HG03175 (cell line): ENCODE measurements around the gene CELF4.
"Not testable (repeated sequence)": the region's sequence is repeated elsewhere in the genome, so short reads cannot be mapped to it uniquely, and the experiment has no call there.

Source experiments
- ATAC-seq: cut with Tn5 transposase; IDR thresholded peaks from one replicate; pipeline ENCODE4 v1.9.1; 2021; ENCODE audit warnings: mild to moderate bottlenecking, moderate library complexity; ENCODE audit not compliant: unreplicated experiment

The CELF4 gene

GRCh38 chr18:37375181-37375580 lies 190.4 kb downstream of the CELF4 start:
- no peak for ATAC-seq

GRCh38 chr18:37368110-37368954 lies 197.3 kb downstream of the CELF4 start:
- ATAC-seq: no peak

GRCh38 chr18:37364237-37364636 lies 201.4 kb downstream of the CELF4 start:
- ATAC-seq: no peak

- no peak for ATAC-seq
These were observed 203.3 kb downstream of the CELF4 start for GRCh38 chr18:37362158-37362890.

- ATAC-seq: no peak
These were observed 204.1 kb downstream of the CELF4 start for GRCh38 chr18:37361335-37362157.

DNA sequence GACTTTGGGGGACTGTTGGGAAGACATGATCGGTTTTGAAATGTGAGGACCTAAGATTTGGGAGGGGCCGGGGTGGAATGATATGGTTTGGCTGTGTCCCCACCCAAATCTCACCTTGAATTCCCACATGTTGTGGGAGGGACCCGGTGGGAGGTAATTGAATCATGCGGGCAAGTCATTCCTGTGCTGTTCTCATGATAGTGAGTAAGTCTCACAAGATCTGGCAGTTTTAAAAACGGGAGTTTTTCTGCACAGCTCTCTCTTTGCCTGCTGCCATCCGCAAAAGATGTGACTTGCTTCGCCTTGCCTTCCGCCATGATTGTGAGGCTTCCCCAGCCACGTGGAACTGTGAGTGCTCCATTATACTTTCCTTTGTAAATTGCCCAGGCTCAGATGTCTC lies 207.5 kb downstream of the CELF4 start:
- ATAC-seq: not testable (repeated sequence)

DNA sequence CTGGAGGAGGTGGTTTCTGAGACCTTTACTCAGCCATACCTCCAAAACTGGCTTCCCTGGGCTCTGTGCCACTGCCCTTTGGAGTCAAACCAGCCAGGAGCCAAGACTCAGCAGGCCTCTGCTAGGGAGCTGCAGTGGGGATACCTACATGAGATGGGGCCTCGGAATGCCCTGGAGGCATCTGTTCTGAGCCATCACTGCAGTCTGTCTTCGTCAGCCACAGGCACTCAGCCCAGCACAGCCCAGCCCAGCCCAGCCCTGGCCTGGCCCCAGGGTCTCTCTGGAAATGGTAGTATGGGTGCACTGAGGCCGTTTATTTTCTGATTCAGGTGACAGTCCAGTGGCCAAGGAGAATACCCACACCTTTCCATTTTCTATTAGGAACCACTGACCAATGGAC lies 209.8 kb downstream of the CELF4 start:
- ATAC-seq: no peak

DNA sequence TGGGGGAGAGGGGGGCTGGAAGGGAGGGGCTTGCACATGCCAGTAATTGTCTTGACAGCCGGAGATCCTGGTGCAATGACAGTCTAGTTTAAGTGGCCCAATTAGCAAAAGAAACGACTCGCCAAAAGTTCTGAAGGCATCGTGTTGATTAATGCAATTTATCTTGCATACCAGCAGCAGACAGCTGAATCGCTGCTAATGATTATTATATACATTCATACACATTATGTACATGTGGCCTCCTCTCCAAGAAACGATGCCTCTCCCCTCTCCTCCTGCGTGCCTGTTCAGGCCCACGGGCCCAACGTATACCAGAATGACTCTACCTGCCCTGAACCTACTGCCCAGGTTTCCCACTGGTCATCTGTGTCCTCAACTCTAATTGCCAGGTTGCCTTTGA lies 214.5 kb downstream of the CELF4 start:
- no peak for ATAC-seq

DNA sequence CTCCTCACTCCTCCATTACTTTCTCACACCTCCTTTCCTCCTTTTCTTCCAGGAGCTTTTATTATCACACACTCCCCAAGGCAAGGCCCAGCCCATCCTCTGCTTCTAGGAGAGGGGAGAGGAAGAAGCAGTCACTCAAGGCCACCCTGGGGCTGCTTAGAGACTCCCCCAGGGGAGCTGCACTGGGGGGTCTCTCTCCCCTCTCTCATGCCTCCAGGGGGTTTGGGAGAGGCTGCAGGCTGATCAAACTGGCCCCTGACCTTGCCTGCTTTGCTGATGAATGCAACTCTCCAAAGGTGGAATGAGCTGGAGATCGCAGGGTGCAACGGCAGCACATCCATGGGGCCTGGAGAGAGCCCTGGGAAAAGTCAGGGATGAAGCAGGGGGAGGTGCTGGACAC lies 216.9 kb downstream of the CELF4 start:
- ATAC-seq: no peak

DNA sequence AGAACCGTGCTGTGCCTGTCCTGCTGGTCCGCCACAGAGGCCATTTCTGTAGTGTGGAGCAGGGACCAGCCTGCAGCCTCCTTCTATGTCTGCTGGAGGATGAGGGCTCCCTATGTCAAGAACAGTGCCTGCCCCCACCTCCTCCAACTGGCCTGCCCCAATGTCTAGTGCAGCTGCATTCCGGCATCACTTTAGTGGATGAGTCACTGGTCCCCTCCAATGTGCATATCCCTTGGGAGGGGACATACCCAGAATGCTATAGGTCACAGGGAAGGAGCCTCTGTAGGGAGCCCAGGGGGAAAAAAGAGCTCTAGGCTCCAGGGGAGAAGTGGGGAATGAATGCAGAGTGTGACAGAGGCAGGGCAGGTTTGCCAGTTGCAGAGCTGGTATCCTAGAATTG lies 219.6 kb downstream of the CELF4 start:
- no peak for ATAC-seq

DNA sequence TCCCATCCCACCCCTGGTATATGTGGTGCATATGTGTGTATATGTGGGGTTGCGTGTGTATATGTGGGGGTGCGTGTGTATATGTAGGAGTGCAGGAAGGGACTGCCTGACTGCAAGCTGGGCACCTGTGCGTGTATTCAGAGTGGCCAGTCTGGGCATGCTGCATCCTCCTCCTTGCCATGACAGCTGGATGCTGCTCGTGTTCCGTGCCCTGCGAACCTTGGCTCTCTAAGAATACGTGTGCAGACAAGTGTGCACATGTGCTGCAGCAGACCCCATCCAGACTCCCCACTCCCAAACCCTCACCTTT lies 222.1 kb downstream of the CELF4 start:
- ATAC-seq: peak; percentile 16

DNA sequence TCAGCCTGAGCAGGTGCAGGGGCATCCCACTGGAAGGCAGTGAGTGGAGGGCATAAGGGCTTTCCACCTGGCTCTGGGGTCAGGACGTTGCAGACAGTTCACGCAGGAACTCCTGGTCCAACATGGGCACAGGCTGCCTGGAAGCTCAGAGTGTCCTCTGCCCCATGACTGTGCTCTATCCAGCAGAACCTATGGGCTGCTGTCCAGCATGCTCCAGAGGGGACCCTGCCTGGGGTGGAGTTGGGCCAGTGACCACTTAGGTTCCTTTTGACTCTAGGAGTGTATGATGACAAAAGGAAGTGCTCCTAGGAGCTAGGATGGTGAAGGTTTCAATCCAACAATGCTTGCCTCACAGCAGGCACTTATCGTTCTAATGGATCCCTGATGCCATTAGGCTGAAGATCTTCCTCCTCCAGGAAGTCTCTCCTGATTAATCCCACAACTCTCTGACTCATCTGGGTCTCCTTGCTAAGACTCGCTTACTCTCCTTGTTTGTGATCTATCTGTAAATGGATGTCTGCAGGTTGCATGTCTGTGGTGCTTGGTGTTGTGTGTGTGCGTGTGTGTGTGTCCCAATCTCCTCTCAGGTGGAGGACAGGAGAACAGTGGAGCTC lies 224.0 kb downstream of the CELF4 start:
- ATAC-seq: no peak

DNA sequence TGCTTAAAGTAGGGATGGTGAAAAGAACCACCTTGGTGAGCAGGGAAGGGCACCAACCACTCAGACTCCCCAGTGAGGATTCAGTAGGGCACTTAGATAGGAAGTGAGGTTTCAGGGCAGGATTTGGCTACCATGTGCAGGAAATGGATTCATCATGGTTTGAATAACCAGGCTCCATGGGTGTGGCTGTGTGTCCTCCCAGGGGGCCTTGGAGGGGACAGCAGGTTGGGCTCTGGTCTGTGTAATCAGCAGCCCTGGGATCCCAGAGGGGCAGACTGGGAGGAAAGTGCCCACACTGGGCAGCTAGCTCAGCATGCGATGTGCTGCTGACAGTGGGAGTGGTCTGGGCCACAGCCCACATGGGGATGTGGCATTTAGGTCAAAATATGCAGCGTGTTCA lies 224.6 kb downstream of the CELF4 start:
- ATAC-seq: no peak

DNA sequence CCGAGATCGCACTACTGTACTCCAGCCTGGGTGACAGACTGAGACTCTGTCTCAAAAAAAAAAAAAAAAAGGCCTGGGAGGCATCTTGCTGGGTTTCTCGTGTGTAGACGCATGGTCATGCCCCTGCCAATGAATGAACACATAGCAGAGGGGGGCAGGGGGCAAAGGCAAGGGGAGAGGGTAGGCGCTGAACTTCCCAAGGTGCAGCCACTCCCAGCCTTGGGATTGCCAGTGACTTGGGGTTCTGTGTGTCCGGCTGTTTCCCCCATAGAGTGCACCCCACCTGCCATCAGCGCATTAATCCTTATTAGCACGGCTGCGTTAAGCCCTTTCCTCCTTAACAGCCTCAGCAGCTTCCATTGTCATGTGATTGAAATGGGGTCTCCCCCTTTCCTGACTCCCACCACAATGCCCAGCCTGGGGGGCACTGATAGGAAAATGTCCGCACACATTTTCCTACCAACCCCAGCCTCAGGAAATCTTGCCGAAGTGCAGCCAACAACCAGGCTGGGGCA lies 225.8 kb downstream of the CELF4 start:
- ATAC-seq: no peak

DNA sequence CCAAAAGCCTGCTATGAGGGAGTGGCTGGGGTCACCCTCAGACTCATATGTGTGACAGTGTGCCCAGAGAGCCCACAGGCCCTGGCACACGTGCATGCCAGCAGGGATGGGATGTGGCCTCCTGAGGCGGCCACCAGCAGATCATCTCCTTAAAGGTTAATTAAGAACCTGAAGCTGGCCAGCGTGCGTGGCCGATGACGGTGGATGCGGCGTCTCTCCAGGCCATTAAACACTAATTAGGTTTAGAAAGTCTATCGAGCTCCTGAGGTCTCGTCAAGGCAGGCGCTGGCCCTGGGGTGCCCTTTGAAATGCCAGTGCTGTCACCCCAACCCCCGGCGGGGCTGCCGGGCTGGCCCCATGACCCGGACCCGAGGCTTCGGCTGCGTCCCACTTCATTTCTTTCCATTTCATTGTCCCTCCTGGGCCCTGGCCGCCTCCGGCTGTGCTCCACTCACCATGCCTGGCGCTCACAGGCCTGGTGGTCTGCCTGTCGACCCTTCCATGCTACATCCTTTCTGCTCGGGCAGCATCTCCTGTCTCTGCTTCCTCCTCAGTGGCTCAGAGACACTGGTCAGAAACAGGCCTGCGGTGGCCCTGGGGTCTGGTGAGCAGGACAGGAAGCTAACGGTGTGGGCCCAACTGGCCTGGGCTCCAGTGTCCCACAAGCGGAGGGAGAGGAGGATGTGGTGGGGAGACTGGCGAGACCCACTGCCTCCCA lies 228.9 kb downstream of the CELF4 start:
- ATAC-seq: no peak

GRCh38 chr18:37335409-37335736 lies 230.2 kb downstream of the CELF4 start:
- no peak for ATAC-seq

- ATAC-seq: no peak
These were observed 230.8 kb downstream of the CELF4 start for GRCh38 chr18:37334631-37335408.

DNA sequence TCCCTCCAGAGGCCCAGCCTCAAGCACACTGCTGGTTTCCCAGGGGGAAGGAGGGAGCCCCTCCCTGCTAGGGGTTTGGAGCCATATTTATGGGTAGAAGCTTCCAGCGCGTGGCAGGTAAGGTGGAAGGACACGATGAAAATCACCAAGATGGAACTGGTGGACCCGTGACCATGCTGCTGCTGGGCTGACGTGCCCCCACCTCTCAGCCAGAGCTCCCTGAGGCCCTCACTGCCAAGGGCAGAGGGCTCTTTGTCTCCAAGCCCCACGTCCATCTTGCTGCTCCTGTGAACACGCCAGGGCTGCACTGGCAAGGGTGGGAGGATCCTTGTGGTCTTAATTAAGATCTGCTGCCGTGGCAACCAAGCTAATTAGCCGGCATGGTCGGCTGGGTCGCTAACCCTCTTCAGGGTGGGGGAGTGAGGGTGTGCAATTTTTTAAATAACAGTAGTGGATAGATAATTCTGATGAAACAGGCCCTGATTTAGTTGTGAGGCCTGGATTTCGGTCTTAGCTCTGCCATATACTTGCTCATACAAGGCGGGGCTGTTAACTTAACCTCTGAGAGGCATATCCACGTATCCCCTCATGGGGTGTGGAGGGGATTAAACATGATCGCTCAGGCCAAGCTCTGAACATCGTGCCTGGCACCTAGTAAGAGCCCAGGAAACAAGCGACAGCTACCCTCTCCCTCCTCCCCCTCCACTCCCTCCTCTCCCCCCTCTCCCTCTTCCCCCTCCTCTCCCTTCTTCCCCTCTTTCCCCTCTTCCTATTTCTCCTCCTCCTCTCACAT lies 232.8 kb downstream of the CELF4 start:
- ATAC-seq: no peak

DNA sequence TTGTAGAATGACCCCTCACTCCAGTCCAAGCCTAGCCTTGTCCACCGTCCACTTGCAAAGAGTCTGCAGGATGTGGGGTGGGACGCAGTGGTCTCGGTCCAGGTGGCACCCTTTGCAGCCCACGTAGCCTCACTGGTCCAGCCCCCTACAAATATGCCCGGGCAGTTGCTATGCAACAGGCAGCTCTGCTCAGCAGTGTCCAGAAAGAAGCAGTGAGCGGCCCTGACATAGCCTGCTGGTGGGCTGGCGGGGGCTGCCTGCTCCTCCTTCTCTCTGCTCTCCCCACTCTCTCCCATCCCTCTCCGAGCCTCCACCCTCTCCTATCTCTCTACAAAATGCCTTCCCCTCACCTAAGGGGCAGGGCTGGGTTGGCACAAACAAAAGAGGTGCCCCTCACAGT lies 233.4 kb downstream of the CELF4 start:
- ATAC-seq: no peak
